GM18858 (cell line): ENCODE measurements around the gene LBX2.

ENCODE experiments used
- ATAC-seq: cut with Tn5 transposase; IDR thresholded peaks from one replicate; pipeline ENCODE4 v1.9.1; 2021; ENCODE audit not compliant: unreplicated experiment

LBX2 gene

DNA sequence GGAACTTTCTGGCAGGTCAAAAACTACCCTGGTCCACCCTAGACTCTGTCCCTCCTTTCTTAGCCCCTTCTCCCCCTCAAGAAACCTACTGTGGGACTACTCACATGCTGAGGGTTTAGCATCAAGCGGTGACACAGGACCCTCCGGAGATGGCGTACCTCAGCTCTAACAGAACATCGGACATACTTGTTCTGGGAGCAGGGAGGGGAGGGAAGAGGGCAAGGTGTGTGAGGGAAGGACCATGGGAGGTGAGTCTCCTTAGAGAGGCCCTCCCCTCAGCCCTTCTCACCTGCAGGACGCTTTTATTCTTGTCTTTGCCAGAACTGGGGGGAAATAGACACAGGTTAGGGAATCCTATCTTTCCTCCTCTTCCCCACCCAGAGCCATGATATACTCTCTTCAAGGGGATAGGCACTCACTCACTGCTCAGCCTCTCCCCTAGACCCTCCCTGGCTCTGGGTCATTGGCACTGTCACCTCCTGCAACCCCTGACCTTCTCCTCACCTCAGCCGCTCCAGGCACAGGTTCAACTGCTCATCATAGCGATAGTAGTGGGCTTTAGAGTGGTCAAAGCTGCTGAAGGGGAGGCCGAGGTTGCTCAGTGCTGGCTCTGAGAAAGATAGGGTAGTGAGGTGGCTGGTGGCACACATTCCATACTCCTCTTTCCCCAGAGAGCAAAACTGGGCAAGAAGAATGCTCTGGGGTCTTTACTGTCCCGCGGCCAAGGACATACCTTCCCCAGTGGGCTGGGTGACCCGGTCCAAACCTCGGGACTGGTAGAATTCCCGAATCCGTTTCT, 6.2 kb upstream of the LBX2 start:
- no peak for ATAC-seq

GRCh38 chr2:74504591-74504990, 5.2 kb upstream of the LBX2 start:
- no peak for ATAC-seq

GRCh38 chr2:74503506-74504475, 4.4 kb upstream of the LBX2 start:
- no peak for ATAC-seq

DNA sequence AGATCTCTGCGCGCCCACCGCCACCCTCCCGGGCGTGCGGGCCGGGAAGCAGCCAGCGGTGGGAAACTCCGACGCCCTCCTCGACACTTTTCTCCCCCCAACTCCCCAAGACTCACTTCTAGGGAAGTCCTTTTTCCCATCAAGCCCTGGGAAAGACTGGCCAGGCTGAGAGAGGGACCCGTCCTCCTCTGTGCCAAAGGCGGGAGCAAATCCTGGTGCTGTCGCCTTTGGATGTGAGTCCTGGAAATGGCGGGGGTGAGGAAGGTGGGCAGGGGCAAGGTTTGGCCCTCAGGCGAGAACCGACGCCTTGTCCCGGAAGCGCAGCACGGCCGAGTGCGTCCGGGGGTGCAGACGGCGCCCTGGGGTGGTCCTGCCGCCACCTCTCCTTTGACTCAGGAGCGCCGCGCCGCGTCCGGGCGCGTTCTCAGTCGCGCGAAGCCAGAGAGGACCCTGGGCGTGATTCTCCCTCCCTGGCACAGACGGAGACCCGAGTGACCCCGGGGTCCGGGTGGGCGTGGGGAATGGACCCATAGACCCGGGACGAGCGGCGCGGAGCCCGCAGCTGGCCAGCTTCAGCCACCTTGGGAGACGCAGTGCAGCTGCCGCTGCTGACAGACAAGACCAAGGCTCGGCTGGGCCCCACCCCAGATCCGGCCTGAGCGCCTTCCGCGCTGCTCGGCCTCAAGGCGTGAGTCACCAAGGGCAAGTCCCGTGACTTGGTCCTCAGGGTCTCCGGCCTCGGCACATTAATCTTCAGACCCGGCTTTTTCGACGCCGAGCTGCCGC, 3.5 kb upstream of the LBX2 start:
- ATAC-seq: no peak

- no peak for ATAC-seq
Measured at GRCh38 chr2:74502147-74502719, 2.8 kb upstream of the LBX2 start.

DNA sequence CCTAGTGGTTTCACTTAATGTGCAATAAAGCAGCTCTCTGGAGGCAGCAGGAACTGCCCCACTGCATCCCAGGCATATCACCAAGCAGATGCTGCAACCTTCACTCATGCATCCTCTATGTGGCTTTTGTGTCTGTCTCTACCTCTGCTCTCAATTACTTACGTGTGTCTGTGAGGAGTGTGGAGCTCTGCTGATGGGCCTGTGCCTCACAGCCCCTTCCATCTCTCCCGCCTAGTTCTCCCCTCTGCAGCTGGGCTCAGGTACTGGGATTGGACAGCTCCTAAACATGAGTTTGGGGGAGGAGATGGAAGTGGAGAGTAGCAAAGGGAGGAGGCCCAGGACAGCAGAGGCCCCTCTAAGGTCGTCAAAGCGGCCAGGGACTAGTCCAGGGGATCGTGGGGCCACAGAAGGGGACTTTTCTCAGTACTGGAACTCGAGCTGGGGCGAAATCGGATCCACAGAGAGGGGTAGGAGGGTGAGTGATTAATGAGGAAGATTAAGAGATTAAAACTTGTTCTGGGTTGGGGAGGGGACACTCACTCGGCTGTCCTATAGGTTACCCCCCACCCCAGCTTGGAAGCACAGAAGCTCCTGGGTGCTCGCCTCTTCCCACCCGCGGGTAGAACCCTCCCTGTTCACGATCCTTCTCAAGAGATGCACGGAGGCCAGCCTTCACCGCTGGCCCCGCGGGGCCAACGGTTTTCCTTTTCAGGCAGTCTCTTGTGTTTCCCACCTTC, 2.1 kb upstream of the LBX2 start:
- ATAC-seq: no peak

DNA sequence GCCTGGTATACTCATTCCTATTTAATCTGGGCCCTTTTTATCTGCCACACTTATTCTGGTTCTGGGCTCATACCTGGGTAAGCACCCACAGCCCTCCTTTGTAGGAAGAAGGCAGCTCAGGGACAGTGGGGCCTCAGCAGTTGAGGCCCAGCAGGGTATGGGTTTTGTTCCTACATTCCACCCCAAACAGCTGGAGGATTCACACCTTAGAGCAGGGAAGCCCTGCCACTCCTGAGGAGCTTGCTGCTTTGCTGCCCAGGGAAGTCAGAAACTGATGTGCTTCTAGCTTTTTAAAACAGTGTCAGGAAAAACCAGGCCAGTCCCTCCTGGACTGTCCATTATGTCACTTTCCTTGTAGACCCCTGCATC, 1.2 kb upstream of the LBX2 start:
- ATAC-seq: no peak

- no peak for ATAC-seq
Measured at GRCh38 chr2:74499940-74500577, 656 bp upstream of the LBX2 start.

DNA sequence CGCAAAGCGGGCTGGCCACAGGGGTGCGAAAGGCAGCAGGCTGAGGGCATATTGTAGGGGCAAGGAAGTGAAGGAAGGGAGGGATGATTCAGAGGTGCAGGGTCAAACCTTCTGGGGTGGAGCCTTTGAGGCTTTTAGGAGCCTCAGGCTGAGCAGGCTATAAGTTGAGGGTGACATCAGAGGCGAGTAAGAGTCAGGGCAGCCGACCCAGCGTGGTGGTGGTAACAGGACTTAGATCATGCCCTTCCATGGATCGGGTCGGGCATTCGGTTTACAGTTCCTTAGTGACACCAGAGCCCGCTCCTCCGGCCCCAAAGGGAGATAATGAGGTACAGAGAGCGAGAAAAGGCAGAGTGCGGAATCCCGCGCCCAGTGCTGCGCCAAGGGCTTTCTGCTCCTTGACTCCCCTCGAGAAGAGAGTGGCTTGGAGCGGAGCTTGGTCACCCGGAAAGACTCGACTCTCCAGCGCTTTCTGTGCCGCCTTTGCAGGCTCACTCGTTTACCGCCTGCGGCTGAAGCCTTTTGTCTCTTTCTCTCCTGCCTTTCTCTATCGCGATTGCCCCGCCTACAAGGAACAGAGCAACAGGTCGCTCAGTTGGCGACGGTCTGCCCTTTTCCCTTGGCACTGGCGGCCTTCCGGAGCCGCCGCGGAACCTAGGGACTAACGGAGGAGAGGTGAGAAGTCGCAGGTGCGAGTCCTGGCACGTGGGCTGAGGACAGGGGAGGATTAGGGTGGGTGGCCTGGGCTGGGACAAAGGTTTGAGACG, 720 bp downstream of the LBX2 start:
- no peak for ATAC-seq

DNA sequence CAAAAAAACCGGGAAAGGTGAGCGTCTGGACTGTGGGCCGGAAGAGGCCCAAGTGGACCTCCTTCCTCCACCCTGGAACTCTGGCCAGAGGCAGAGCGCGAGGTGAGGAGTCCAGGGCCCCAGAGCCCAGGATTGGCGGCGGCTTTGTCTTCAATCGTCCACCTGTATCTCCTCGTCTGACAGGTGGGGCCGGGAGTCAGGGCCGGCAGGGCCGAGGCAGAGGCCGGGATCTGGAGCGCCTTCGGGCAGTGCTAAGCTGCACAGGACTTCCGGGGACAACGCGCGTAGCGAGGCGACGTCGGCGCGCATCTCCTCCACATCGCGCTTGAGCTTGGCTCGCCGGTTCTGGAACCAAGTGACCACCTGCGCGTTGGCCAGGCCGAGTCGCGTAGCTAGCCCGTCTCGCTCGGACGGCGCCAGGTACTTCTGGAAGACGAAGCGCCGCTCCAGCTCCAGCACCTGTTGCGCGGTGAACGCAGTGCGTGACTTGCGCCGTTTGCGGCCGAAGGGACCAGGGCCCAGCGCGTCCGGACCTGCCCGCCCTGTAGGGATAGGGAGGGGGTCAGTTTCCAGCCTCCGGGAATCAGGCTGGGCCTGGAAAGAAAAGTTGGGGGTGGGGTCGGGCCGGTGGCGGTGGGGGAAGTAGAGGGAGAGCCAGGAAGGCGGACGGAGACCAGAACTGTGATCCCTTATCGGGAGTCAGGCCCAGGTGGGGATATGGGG, 1.5 kb downstream of the LBX2 start:
- ATAC-seq: no peak

GRCh38 chr2:74496997-74497776, 2.2 kb downstream of the LBX2 start:
- ATAC-seq: no peak

DNA sequence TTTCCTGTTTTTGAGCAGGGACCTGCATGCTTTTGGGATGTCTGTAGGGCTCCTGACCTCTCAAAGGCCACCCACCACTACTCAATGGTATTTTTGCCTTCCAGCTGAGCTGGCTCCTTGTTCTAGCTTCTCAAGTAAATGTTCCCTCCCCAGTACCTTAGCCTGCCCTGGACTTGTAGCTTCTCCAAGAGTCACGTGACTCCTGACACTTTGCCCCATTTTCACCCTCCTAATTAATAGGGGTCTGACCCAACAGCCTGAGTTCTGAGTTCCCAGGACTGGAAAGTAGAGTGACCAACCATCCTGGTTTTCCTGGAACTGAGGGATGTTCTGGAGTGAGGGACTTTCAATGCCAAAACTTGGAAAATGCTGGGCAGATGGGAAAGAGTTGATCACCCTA, 4.0 kb downstream of the LBX2 start:
- no peak for ATAC-seq

DNA sequence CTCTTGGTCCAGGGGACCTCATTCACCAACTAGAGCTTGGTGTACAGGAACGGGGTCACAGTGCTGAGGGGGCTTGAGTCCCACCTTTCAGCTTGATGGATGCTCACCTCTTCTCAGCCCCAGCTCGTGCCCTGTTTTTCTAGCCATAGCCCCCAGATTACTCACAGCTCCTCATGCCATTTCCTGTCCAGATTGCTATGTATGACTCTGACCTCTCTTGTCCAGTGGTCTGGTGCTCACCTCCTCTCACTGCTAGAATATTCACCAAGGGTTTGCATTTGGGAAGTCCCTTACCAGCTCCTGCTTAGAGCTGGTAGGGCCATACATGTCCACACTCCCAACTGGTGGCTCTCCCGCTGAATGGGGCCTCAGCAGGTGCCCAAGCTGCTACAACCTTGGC, 5.9 kb downstream of the LBX2 start:
- ATAC-seq: no peak

- ATAC-seq: no peak
Measured at GRCh38 chr2:74491648-74492544, 7.5 kb downstream of the LBX2 start.

- no peak for ATAC-seq
Measured at GRCh38 chr2:74489906-74490305, 9.5 kb downstream of the LBX2 start.

GRCh38 chr2:74488643-74489481, 10.5 kb downstream of the LBX2 start:
- ATAC-seq: no peak
